ENCODE data around the gene TMCC3. TPM values are rescaled to one million over a fixed set of nuclear protein-coding genes. Genes with fewer than 3 reads are reported as not detected.
"Not testable (repeated sequence)": the region's sequence is repeated elsewhere in the genome, so short reads cannot be mapped to it uniquely, and the experiment has no call there.

Gene TMCC3
- total RNA-seq, 3 donors from 2014 or later: 40.8 to 97.2 (median 92.0) TPM

- Histone ChIP-seq H3K4me1 (ENCODE audit: low read depth) (peaks cover 26% of the 10 kb centered on the region), H3K36me3 (ENCODE audit: low read depth) (no peaks in the 10 kb centered on the region), H3K9me3 (no peaks in the 10 kb centered on the region), H3K4me3 (no peak overlapping the region)
- intact Hi-C loops (cut with DNase I, micrococcal nuclease): no loop called here
- TF ChIP-seq CTCF (IDR thresholded peaks at IDR 0.05): no peak
- DNase-seq (peak; percentile 66 to 70 (median 66)), ATAC-seq (peak; percentile 83)
Observed at GRCh38 chr12:94616203-94616729, 34.1 kb downstream of the TMCC3 start.

- ATAC-seq (peak; percentile 82), DNase-seq (peak; percentile 64 to 73 (median 66))
- Histone ChIP-seq H3K4me1 (ENCODE audit: low read depth) (peaks cover 19% of the 10 kb centered on the region), H3K9me3 (no peaks in the 10 kb centered on the region), H3K4me3 (no peak overlapping the region), H3K36me3 (ENCODE audit: low read depth) (no peaks in the 10 kb centered on the region)
- intact Hi-C loops (cut with DNase I, micrococcal nuclease): no loop called here
- TF ChIP-seq CTCF (IDR thresholded peaks at IDR 0.05): no peak
Observed at GRCh38 chr12:94615260-94616181, 34.8 kb downstream of the TMCC3 start.

DNA sequence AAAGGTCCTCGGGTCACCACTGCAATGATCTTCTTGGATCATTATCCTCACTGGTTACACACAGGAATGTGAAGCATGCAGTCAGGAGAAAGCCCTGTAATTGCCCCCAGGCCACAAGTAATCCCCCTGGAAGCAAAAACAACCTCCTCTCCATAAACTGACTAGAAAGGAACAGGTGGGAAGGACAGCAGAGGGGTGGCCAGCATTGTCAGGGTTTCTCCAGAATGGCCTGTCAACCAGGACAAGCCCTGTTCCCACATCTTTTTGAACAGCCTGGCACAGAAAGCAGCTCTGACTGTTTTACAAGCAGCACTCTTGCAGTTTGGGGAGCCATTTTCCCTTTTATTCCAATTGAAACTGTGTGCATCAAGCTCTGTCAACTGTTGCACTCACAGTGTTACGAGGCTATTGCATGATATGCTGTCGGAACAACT, 36.1 kb downstream of the TMCC3 start:
- DNase-seq (no peak), ATAC-seq (no peak)
- Histone ChIP-seq H3K4me1 (ENCODE audit: low read depth) (peaks cover 15% of the 10 kb centered on the region), H3K4me3 (no peak overlapping the region), H3K9me3 (no peaks in the 10 kb centered on the region), H3K36me3 (ENCODE audit: low read depth) (no peaks in the 10 kb centered on the region)
- TF ChIP-seq CTCF (IDR thresholded peaks at IDR 0.05): no peak
- intact Hi-C loops (cut with DNase I, micrococcal nuclease): no loop called here

DNA sequence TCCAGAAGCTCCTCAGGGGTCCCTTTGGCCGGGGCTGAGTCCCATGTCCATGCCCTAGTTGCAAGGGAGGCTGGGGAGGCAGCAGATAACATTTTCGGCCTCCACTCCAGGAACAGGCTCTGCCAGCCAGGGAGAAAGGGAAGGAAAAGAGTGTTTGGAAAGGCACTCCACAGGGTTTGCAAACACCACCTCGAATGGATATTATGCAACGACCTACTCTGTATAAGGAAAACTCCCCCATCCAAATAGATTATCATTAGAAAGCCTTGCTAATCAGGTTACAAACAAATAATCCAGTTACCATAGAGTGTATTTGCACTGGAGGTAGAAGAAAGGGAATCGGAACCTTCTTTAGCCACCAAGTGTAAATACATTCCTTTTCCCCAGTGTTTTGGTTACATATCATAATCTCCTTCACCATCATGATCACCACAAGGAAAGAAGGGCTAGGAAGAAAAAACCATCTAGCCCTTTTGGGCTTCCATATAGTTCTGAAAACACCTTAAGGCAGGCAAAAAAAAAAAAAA, 40.4 kb downstream of the TMCC3 start:
- Histone ChIP-seq H3K9me3 (peaks cover 6% of the 10 kb centered on the region), H3K4me3 (no peak overlapping the region), H3K4me1 (ENCODE audit: low read depth) (no peaks in the 10 kb centered on the region), H3K36me3 (ENCODE audit: low read depth) (no peaks in the 10 kb centered on the region)
- no peak for TF ChIP-seq CTCF (IDR thresholded peaks at IDR 0.05)
- DNase-seq (no peak), ATAC-seq (no peak)
- intact Hi-C loops (cut with DNase I, micrococcal nuclease): no loop called here

- DNase-seq; H3K4me3 ChIP-seq; H3K4me1 ChIP-seq (ENCODE audit: low read depth); H3K9me3 ChIP-seq; H3K36me3 ChIP-seq (ENCODE audit: low read depth); ATAC-seq; intact Hi-C loops (cut with DNase I, micrococcal nuclease): not testable (repeated sequence)
Observed at GRCh38 chr12:94606810-94607209, 43.5 kb downstream of the TMCC3 start.

DNA sequence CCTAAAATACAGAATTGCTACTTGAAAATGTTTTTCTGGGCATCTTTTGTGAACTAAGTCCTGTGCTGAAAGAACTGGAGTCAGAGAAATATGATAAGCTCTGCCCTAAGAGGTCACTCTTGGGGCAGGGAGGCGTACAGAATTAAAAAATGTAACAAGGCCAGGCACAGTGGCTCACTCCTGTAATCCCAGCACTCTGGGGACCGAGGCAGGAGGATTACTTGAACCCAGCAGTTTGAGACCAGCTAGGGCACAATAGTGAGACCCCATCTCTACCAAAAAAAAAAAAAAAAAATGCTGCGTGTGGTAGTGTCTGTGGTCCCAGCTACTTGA, 46.0 kb downstream of the TMCC3 start:
- no peak for TF ChIP-seq CTCF (IDR thresholded peaks at IDR 0.05)
- ATAC-seq: no peak

More for the DNA sequence above, 46.0 kb downstream of the TMCC3 start:
- H3K36me3 ChIP-seq (ENCODE audit: low read depth): no peaks in the 10 kb centered on the region
- peaks cover 6% of the 10 kb centered on the region for H3K9me3 ChIP-seq
- no peaks in the 10 kb centered on the region for H3K4me1 ChIP-seq (ENCODE audit: low read depth)
- DNase-seq: no peak
- intact Hi-C loops (cut with DNase I, micrococcal nuclease): no loop called here
- no peak overlapping the region for H3K4me3 ChIP-seq

All from mucosa of descending colon (tissue), 3 donors.